Measurements from ENCODE around the gene TMEM132E. TPM values are rescaled to one million over a fixed set of nuclear protein-coding genes. Genes with fewer than 3 reads are reported as not detected.

TMEM132E gene
- total and polyA plus RNA-seq, 2 experiments from 2014 or later, result 0.11 TPM; not detected in 1

- Histone ChIP-seq H3K27ac (no peak overlapping the region), H3K27me3 (replicated peaks; ENCODE audit: insufficient read depth) (no peaks in the 10 kb centered on the region), H3K9me2 (ENCODE audit: insufficient read depth) (no peaks in the 10 kb centered on the region), H4K20me1 (ENCODE audit: insufficient read depth) (no peaks in the 10 kb centered on the region), H3K4me2 (ENCODE audit: unreplicated experiment) (no peak overlapping the region), H3K9me3 (ENCODE audit: low read depth) (no peaks in the 10 kb centered on the region), H3K9ac (no peak overlapping the region), H3K4me3 (no peak overlapping the region), H3K79me2 (ENCODE audit: insufficient read depth) (no peaks in the 10 kb centered on the region), H2AFZ (no peak overlapping the region), H3K4me1 (ENCODE audit: insufficient read depth) (no peaks in the 10 kb centered on the region), H3F3A (ENCODE audit: insufficient read depth) (no peaks in the 10 kb centered on the region), H3K36me3 (ENCODE audit: low read depth) (no peaks in the 10 kb centered on the region)
- whole genome bisulfite sequencing, 2 experiments (ENCODE audit: low coverage in 1 of 2, low lambda C conversion rate in 2 of 2, missing lambda C conversion rate in 2 of 2), result 2 to 10% methylated on average over 3 of the region's 3 CpGs
- TF ChIP-seq EZH2 (IDR thresholded peaks at IDR 0.05; ENCODE audit: insufficient read depth, poor library complexity, severe bottlenecking), result no peak
- TF ChIP-seq EZH2phosphoT487 (IDR thresholded peaks at IDR 0.05; ENCODE audit: insufficient read depth, low read depth), result no peak
- in situ Hi-C loops (cut with MboI), result no loop called here
- no peak for DNase-seq
These were observed 36.8 kb downstream of the TMEM132E start for GRCh38 chr17:34616148-34616547.

- in situ Hi-C loops (cut with MboI), result no loop called here
- WGBS, 2 experiments (ENCODE audit: low coverage in 1 of 2, low lambda C conversion rate in 2 of 2, missing lambda C conversion rate in 2 of 2), result 31 to 42% methylated on average over 4 of the region's 4 CpGs
- no peaks in the 10 kb centered on the region for H3K9me2 ChIP-seq (ENCODE audit: insufficient read depth)
- H3K4me1 ChIP-seq (ENCODE audit: insufficient read depth), result no peaks in the 10 kb centered on the region
- no peaks in the 10 kb centered on the region for H3K36me3 ChIP-seq (ENCODE audit: low read depth)
- no peak for TF ChIP-seq EZH2 (IDR thresholded peaks at IDR 0.05; ENCODE audit: insufficient read depth, poor library complexity, severe bottlenecking)
- TF ChIP-seq EZH2phosphoT487 (IDR thresholded peaks at IDR 0.05; ENCODE audit: insufficient read depth, low read depth), result no peak
- no peaks in the 10 kb centered on the region for H3K9me3 ChIP-seq (ENCODE audit: low read depth)
- H3K27me3 ChIP-seq (replicated peaks; ENCODE audit: insufficient read depth), result no peaks in the 10 kb centered on the region
- no peaks in the 10 kb centered on the region for H3K79me2 ChIP-seq (ENCODE audit: insufficient read depth)
- H3K4me2 ChIP-seq (ENCODE audit: unreplicated experiment), result no peak overlapping the region
- no peaks in the 10 kb centered on the region for H4K20me1 ChIP-seq (ENCODE audit: insufficient read depth)
- H3K4me3 ChIP-seq, result no peak overlapping the region
- DNase-seq, result no peak
- H3K9ac ChIP-seq, result no peak overlapping the region
- no peaks in the 10 kb centered on the region for H3F3A ChIP-seq (ENCODE audit: insufficient read depth)
- H3K27ac ChIP-seq, result no peak overlapping the region
- no peak overlapping the region for H2AFZ ChIP-seq
These were observed 38.0 kb downstream of the TMEM132E start for GRCh38 chr17:34617398-34617797.

GRCh38 chr17:34619687-34620217 lies 40.4 kb downstream of the TMEM132E start:
- in situ Hi-C loops (cut with MboI), result no loop called here
- 45 to 64% methylated on average over 3 of the region's 3 CpGs for WGBS, 2 experiments (ENCODE audit: low coverage in 1 of 2, low lambda C conversion rate in 2 of 2, missing lambda C conversion rate in 2 of 2)
- no peaks in the 10 kb centered on the region for H3K9me3 ChIP-seq (ENCODE audit: low read depth)

GRCh38 chr17:34620458-34620857 lies 41.1 kb downstream of the TMEM132E start:
- DNase-seq, result no peak

More at GRCh38 chr17:34619687-34620217, 40.4 kb downstream of the TMEM132E start:
- Histone ChIP-seq H4K20me1 (ENCODE audit: insufficient read depth) (no peaks in the 10 kb centered on the region), H3K4me2 (ENCODE audit: unreplicated experiment) (no peak overlapping the region), H3K4me3 (no peak overlapping the region), H3K36me3 (ENCODE audit: low read depth) (no peaks in the 10 kb centered on the region), H3K9me2 (ENCODE audit: insufficient read depth) (no peaks in the 10 kb centered on the region), H3K27me3 (replicated peaks; ENCODE audit: insufficient read depth) (no peaks in the 10 kb centered on the region), H3K4me1 (ENCODE audit: insufficient read depth) (no peaks in the 10 kb centered on the region), H2AFZ (no peak overlapping the region), H3K9ac (no peak overlapping the region), H3K79me2 (ENCODE audit: insufficient read depth) (no peaks in the 10 kb centered on the region), H3K27ac (no peak overlapping the region), H3F3A (ENCODE audit: insufficient read depth) (no peaks in the 10 kb centered on the region)
- no peak for TF ChIP-seq EZH2 (IDR thresholded peaks at IDR 0.05; ENCODE audit: insufficient read depth, poor library complexity, severe bottlenecking)
- TF ChIP-seq EZH2phosphoT487 (IDR thresholded peaks at IDR 0.05; ENCODE audit: insufficient read depth, low read depth), result no peak
- DNase-seq, result no peak

More at GRCh38 chr17:34620458-34620857, 41.1 kb downstream of the TMEM132E start:
- H3K27ac ChIP-seq, result no peak overlapping the region
- H3K9ac ChIP-seq, result no peak overlapping the region
- TF ChIP-seq EZH2 (IDR thresholded peaks at IDR 0.05; ENCODE audit: insufficient read depth, poor library complexity, severe bottlenecking) (no peak), EZH2phosphoT487 (IDR thresholded peaks at IDR 0.05; ENCODE audit: insufficient read depth, low read depth) (no peak)
- no peaks in the 10 kb centered on the region; the same call in 1 of the 2 replicates for H3K27me3 ChIP-seq (replicated peaks; ENCODE audit: insufficient read depth)
- no peaks in the 10 kb centered on the region for H3K36me3 ChIP-seq (ENCODE audit: low read depth)
- H2AFZ ChIP-seq, result no peak overlapping the region
- H3K9me3 ChIP-seq (ENCODE audit: low read depth), result no peaks in the 10 kb centered on the region
- H3F3A ChIP-seq (ENCODE audit: insufficient read depth), result no peaks in the 10 kb centered on the region
- WGBS, 2 experiments (ENCODE audit: low coverage in 1 of 2, low lambda C conversion rate in 2 of 2, missing lambda C conversion rate in 2 of 2), result 65% methylated on average over 5 of the region's 5 CpGs
- in situ Hi-C loops (cut with MboI), result no loop called here
- H3K79me2 ChIP-seq (ENCODE audit: insufficient read depth), result no peaks in the 10 kb centered on the region
- no peaks in the 10 kb centered on the region for H3K9me2 ChIP-seq (ENCODE audit: insufficient read depth)
- no peaks in the 10 kb centered on the region for H4K20me1 ChIP-seq (ENCODE audit: insufficient read depth)
- H3K4me2 ChIP-seq (ENCODE audit: unreplicated experiment), result no peak overlapping the region
- H3K4me3 ChIP-seq, result no peak overlapping the region
- H3K4me1 ChIP-seq (ENCODE audit: insufficient read depth), result no peaks in the 10 kb centered on the region
